Cardiac fibroblast (primary cell): ENCODE measurements around the gene ZNF587.
"Not testable (repeated sequence)": the region's sequence is repeated elsewhere in the genome, so short reads cannot be mapped to it uniquely, and the experiment has no call there.

Experiments
- DNase-seq, 2 donors: peaks; one replicate each; pipeline versions ENCODE4 v3.0.0 to v3.0.0-alpha.2; 2010; ENCODE audit warnings: low read depth in 2 of 2
- H3K4me3 ChIP-seq, 2 donors: replicated peaks in 1 of 2; 1 replicate in 1 of 2; 2 replicates in 1 of 2; pipeline ENCODE4 v1.5.1; 2011; ENCODE audit warnings: low read depth in 2 of 2, low read length in 2 of 2, mild to moderate bottlenecking in 2 of 2, moderate library complexity in 1 of 2
- CTCF ChIP-seq: IDR thresholded peaks from one replicate; pipeline ENCODE4 v1.5.1; 2011; ENCODE audit warnings: low read depth, mild to moderate bottlenecking, low read length, inconsistent platforms

ZNF587 gene

GRCh38 chr19:57812226-57812625 is 37.4 kb upstream of the ZNF587 start:
- no peak overlapping the region for H3K4me3 ChIP-seq
- no peak for DNase-seq
- TF ChIP-seq CTCF = no peak

DNA sequence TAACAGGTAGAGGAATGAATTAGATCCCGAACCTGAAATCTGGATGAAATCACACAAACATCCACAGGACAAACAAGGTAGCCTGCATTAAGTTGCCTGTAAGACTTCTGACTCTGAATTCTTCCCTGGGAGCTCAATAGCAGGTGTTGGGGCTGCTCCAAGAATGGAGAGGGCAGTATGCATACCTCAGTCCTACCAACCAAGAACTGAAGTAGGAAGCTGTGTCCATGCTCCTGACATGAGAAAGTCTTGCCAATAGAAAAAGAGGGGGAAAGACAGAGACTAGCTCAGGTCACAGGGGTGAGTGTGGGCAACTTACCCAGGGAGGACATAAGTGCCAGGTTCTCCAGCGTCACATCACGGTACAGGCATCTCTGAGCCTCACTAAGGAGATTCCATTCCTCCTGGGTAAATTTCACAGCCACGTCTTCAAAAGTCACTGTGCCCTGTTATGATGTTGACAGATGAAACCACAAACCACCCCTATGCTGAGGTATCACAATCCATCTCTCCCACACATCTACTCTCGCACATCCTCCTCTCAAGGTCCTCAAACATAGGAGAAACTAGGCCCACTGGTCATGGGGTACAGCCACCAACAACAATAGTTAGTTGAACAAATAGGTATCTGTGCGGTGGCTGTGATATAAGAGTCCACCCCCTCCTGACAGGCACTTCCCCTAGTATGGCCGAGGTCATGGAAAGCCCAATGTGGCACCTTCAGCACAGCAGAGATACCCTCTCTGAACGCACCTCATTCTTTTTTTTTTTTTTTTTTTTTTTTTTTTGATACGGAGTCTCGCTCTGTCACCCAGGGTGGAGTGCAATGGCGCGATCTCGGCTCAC is 36.5 kb upstream of the ZNF587 start:
- not testable (repeated sequence) for H3K4me3 ChIP-seq, DNase-seq

- DNase-seq = no peak
- TF ChIP-seq CTCF = no peak
- H3K4me3 ChIP-seq = peak overlapping the region; percentile 91 to 95
Observed at GRCh38 chr19:57813919-57814504, 35.6 kb upstream of the ZNF587 start.

DNA sequence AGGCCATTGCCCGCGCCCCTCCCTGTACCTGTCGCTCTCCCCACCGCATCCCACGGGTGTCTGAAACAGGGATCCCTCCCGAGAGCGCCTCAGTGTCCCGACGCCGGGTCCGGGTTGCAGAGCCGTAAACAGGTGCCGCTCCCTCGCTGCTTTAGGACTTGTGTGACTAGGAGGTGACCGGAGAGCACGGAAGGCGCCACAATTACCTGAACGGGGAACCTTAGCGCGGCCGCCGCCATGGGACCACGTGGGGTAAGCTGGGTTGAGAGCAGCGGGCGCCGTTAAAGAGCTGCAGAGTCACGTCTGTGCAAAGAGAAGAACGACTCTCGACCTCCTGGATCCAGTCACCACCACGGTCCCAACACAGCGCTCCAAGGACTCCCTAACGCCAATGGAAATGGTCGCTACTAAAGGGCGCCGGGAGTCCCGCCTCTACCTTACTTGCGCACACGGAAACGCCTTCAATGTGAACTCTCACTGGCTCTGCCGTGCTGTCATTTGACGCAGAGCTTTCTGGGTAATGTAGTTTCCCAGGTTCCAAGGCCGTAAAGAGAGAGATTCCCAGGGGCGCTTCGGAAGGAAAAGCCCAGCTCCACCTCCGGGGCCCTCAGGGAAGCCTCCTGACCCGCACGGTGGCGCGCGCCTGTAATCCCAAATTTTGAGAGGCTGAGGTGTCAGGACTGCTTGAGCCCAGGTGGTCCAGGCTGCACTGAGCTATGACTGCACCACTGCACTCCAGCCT is 35.0 kb upstream of the ZNF587 start, which contains the start of gene ZNF552:
ZNF552 (minus strand) TSS at position 409 of the 742 bp plus-strand sequence; CDS start at position 239, 170 bp downstream.
- TF ChIP-seq CTCF = no peak
- peak within 1 kb of the TSS; percentile 91 to 95 for H3K4me3 ChIP-seq
- peak; percentile 93 for DNase-seq

DNA sequence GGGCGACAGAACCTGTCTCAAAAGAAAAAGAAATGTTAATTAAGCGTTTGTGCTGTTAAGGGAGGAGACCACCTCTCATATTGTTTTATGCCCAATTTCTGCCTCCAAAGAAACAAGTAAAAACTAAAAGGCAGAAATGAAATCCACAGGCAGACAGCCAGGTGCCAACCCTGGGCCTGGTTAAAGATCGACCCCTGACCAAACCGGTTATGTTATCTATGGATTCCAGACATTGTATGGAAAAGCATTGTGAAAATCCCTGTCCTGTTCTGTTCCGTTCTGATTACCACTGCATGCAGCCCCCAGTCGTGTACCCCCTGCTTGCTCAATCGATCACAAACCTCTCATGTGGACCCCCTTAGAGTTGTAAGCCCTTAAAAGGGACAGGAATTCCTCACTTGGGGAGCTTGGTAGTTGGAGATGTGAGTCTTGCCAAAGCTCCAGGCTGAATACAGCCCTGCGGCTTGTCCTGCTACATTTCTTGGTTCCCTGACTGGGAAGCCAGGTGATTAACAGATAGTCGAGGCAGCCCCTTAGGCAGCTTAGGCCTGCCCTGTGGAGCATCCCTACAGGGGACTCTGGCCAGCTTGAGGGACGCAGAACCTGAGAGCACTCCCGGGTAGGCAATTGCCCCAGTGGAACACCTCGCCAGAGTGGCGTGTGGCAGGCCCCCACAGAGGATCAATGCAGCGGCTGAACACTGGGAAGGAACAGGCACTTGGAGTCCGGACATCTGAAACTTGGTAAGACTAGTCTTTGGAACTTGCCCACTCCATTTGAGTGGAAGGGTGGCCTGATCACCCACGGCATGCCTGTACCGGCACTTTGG is 34.2 kb upstream of the ZNF587 start:
- peak overlapping the region in 1 of 2 donors; percentile 95 for H3K4me3 ChIP-seq
- no peak for TF ChIP-seq CTCF
- DNase-seq = no peak

DNA sequence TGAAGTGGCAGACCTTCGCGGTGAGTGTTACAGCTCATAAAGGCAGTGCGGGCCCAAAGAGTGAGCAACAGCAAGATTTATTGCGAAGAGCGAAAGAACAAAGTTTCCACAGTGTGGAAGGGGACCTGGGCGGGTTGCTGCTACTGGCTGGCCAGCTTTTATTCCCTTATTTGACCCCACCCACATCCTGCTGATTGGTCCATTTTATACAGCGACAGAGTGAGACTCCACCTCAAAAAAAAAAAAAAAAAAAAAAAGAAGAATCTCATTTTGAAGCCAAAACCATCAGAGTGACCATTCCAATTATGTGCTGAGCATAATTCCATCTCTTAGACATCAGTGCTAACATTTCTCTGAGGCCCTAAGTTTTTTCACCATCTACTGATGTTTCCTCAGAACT is 33.0 kb upstream of the ZNF587 start:
- no peak for TF ChIP-seq CTCF
- peak in 1 of 2 donors; percentile 19 for DNase-seq
- no peak overlapping the region for H3K4me3 ChIP-seq
